Natural killer cell (primary cell): ENCODE measurements around the gene ONECUT3. TPM values are rescaled to one million over a fixed set of nuclear protein-coding genes. Genes with fewer than 3 reads are reported as not detected.

Experiments used
- ATAC-seq, 3 donors: fragments of 150-1000 bp in 2 of 3; fragments of 200-7000 bp in 1 of 3; cut with Tn5 transposase; 1 replicate in 1 of 3; 2 replicates in 2 of 3; pipeline ENCODE4 v1.10.0; 2021; ENCODE audit warnings: mild to moderate bottlenecking in 2 of 3, moderate library complexity in 2 of 3
- DNase-seq, 2 donors: peaks; one replicate each; pipeline versions ENCODE4 v3.0.0 to v3.0.0-alpha.2; 2013 to 2021; ENCODE audit warnings: mixed read lengths in 1 of 2
- H3K27ac ChIP-seq: one replicate; pipeline ENCODE4 v1.5.1; 2013; ENCODE audit warnings: mild to moderate bottlenecking, low read length
- H3K27me3 ChIP-seq: one replicate; pipeline ENCODE4 v1.6.1; 2013; ENCODE audit warnings: low read length; ENCODE audit not compliant: control insufficient read depth, insufficient read depth
- H3K36me3 ChIP-seq: one replicate; pipeline ENCODE4 v1.6.1; 2013; ENCODE audit warnings: low read length; ENCODE audit not compliant: control insufficient read depth, insufficient read depth
- H3K4me1 ChIP-seq: one replicate; pipeline ENCODE4 v1.6.1; 2013; ENCODE audit warnings: low read length; ENCODE audit not compliant: control insufficient read depth, insufficient read depth
- H3K4me3 ChIP-seq: one replicate; pipeline ENCODE4 v1.5.1; 2013; ENCODE audit warnings: low read length
- H3K9me3 ChIP-seq: one replicate; pipeline ENCODE4 v1.6.1; 2013; ENCODE audit warnings: low read length; ENCODE audit not compliant: control insufficient read depth, insufficient read depth
- H3K27ac Mint-ChIP-seq, 2 donors: one replicate each; pipeline ENCODE4 v1.8.0; 2022; ENCODE audit warnings: mild to moderate bottlenecking in 2 of 2, mixed read lengths in 2 of 2, moderate library complexity in 1 of 2
- H3K27me3 Mint-ChIP-seq, 2 donors: one replicate each; pipeline ENCODE4 v1.8.0; 2022; ENCODE audit warnings: low read depth in 2 of 2, mixed read lengths in 2 of 2
- H3K36me3 Mint-ChIP-seq: one replicate; pipeline ENCODE4 v1.8.0; 2022; ENCODE audit warnings: mixed read lengths
- H3K4me1 Mint-ChIP-seq, 2 donors: one replicate each; pipeline ENCODE4 v1.8.0; 2022; ENCODE audit warnings: mixed read lengths in 2 of 2
- H3K4me3 Mint-ChIP-seq: one replicate; pipeline ENCODE4 v1.8.0; 2022; ENCODE audit warnings: mild to moderate bottlenecking, moderate library complexity, mixed read lengths
- H3K9me3 Mint-ChIP-seq, 2 donors: one replicate each; pipeline ENCODE4 v1.8.0; 2022; ENCODE audit warnings: mixed read lengths in 2 of 2
- WGBS: methylation state at CpG from one replicate; pipeline ENCODE4 v1.1.7; 2013; ENCODE audit warnings: missing lambda C conversion rate; ENCODE audit not compliant: insufficient coverage; 5-methylcytosine and 5-hydroxymethylcytosine counted together
- intact Hi-C: fragments of 100-400 bp; cut with micrococcal nuclease; formaldehyde crosslinking; loops from one replicate; pipeline ENCODE4 v1.14.2; 2022
- total RNA-seq, 4 donors: library from RNA; stranded (reverse); fragments of 120-200 nt in 1 of 4; gene quantifications; one replicate each; pipeline versions ENCODE4 v1.2.3 to v1.2.4, GENCODE V29; 2013 to 2022
- TF ChIP-seq, protein P1 (sequence below): fragments of 200-600 bp; IDR thresholded peaks from one replicate; pipeline ENCODE4 v1.8.0; 2022; ENCODE audit warnings: antibody characterized with exemption

ONECUT3 gene
- total RNA-seq, 3 donors from 2014 or later (not counting 1 experiment from before 2014, with no cell fraction given) = not detected

DNA sequence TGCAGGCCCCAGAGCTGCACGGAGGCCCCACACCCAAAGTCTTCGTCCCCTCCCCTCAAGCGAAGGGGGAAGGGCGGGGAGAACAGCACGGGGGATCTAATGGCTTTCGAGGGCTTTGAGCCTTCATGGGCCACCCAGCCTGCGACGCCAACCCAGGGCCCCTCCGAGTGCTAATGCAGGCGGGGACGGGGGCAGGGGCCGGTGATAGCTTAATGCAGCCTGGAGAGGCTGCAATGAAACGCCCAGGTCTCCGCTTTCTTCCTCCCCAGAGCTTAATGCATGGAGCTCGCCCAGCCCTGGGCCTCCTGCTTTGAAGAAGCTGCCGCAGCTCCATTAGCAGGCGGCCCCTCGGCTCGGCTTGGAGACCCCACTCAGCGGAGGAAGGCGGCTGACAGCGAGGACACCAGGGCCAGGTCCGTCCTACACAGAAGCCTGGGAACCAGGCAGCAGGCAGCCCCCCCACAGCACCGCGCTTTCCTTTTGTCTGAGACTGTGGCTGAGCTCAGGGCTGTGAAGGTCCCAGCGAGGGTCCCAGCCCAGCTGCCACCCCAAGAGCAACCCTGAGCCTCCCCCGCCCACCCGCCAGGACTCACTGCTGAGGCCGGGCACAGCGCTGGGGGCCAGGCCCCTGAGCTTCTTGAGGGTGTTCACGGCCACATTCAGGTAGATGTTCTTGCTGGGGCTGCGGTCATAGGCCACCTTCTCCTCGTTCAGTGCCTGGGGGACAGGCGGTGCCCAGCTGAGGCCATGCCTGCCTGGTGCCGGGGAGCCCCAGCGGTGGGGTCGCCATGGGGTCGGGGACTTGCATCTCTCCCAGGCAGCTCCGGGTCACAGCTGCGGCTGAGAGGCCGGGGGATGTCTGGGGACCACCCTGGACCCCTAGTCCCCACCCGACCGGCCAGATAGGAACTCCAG is 66.3 kb downstream of the ONECUT3 start:
- Mint-ChIP-seq H3K36me3 (no peaks in the 10 kb centered on the region), H3K4me1 (no peaks in the 10 kb centered on the region), H3K27ac (peak overlapping the region in 1 of 2 donors; percentile 38), H3K4me3 (no peak overlapping the region), H3K9me3 (no peaks in the 10 kb centered on the region), H3K27me3 (no peaks in the 10 kb centered on the region)
- Histone ChIP-seq H3K4me3 (no peak overlapping the region), H3K36me3 (peaks cover 74% of the 10 kb centered on the region), H3K27me3 (no peaks in the 10 kb centered on the region), H3K4me1 (no peaks in the 10 kb centered on the region), H3K9me3 (no peaks in the 10 kb centered on the region), H3K27ac (no peak overlapping the region)
- intact Hi-C loops = loop anchor here (10.0 kb wide), 1 partner anchor 275 kb away; no protein-coding TSS in a partner anchor
- TF ChIP-seq, protein P1, sequence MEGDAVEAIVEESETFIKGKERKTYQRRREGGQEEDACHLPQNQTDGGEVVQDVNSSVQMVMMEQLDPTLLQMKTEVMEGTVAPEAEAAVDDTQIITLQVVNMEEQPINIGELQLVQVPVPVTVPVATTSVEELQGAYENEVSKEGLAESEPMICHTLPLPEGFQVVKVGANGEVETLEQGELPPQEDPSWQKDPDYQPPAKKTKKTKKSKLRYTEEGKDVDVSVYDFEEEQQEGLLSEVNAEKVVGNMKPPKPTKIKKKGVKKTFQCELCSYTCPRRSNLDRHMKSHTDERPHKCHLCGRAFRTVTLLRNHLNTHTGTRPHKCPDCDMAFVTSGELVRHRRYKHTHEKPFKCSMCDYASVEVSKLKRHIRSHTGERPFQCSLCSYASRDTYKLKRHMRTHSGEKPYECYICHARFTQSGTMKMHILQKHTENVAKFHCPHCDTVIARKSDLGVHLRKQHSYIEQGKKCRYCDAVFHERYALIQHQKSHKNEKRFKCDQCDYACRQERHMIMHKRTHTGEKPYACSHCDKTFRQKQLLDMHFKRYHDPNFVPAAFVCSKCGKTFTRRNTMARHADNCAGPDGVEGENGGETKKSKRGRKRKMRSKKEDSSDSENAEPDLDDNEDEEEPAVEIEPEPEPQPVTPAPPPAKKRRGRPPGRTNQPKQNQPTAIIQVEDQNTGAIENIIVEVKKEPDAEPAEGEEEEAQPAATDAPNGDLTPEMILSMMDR = no peak
- ATAC-seq = no peak
- no peak for DNase-seq
- 97% methylated on average over 43 of the region's 43 CpGs for WGBS

DNA sequence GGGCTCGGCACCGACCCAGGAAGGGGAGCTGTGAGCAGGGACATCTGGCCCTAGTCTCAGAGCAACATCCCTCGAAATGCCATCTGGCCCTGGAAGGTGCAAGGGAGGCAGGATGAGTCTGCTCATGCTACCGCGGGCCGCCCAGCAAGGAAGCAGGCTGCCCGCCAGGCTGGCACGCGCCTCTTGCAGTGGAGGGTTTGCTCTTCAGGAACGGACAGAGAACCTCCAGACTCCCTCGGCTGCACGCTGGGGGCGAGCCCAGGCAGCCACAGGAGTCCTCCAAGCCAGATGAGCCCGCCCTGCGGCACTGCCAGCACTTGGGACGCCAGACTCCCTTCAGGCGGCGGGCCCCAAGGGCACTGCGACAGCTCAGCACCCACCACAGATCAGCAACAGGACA is 68.9 kb downstream of the ONECUT3 start:
- no peak overlapping the region for H3K4me3 Mint-ChIP-seq
- H3K9me3 ChIP-seq = no peaks in the 10 kb centered on the region
- H3K36me3 ChIP-seq = peaks cover 69% of the 10 kb centered on the region
- peaks cover 9% of the 10 kb centered on the region for H3K4me1 ChIP-seq
- H3K4me1 Mint-ChIP-seq = peaks cover 4 to 5% of the 10 kb centered on the region in 2 donors
- WGBS = 96% methylated on average over 18 of the region's 19 CpGs
- intact Hi-C loops = loop anchor here (10.0 kb wide), 1 partner anchor 277 kb away; no protein-coding TSS in a partner anchor
- no peak overlapping the region for H3K27ac Mint-ChIP-seq
- ATAC-seq (no peak), DNase-seq (no peak)
- H3K9me3 Mint-ChIP-seq = no peaks in the 10 kb centered on the region
- TF ChIP-seq, protein P1 = no peak
- no peak overlapping the region for H3K27ac ChIP-seq
- H3K36me3 Mint-ChIP-seq = no peaks in the 10 kb centered on the region
- no peaks in the 10 kb centered on the region for H3K27me3 Mint-ChIP-seq
- H3K27me3 ChIP-seq = no peaks in the 10 kb centered on the region
- no peak overlapping the region for H3K4me3 ChIP-seq

DNA sequence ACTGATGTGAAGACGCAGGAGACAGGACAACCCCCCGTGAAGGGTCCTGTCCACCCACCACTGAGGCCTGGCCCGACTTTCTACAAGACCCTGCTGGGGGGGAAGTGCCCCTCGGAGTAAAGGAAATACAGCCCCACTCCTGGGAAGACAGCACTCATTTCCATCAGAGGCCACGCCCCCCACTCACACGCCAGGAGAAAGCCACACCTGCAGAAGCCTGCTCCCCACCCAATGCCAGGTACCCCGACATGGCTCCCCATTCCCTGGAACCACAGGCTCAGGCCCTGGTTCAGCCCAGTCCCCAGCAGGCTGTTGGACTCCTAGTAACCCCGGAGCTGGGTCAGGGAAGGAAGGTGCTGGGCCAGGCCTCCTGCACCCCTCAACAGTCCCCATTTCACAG is 69.7 kb downstream of the ONECUT3 start:
- 98% methylated on average over 8 of the region's 8 CpGs for WGBS
- H3K9me3 Mint-ChIP-seq = no peaks in the 10 kb centered on the region
- H3K27ac Mint-ChIP-seq = no peak overlapping the region
- no peaks in the 10 kb centered on the region for H3K27me3 Mint-ChIP-seq
- DNase-seq (no peak), ATAC-seq (no peak)
- Histone ChIP-seq H3K27me3 (no peaks in the 10 kb centered on the region), H3K36me3 (peaks cover 65% of the 10 kb centered on the region), H3K4me1 (peaks cover 9% of the 10 kb centered on the region), H3K4me3 (no peak overlapping the region), H3K27ac (no peak overlapping the region), H3K9me3 (no peaks in the 10 kb centered on the region)
- intact Hi-C loops = loop anchor here (10.0 kb wide), 1 partner anchor 278 kb away; no protein-coding TSS in a partner anchor
- H3K4me3 Mint-ChIP-seq = no peak overlapping the region
- TF ChIP-seq, protein P1 = no peak
- peaks cover 4 to 5% of the 10 kb centered on the region in 2 donors for H3K4me1 Mint-ChIP-seq
- H3K36me3 Mint-ChIP-seq = no peaks in the 10 kb centered on the region
